Dorsolateral prefrontal cortex (tissue), 118 donors: Measurements from ENCODE around the gene CIB1. TPM values are rescaled to one million over a fixed set of nuclear protein-coding genes. Genes with fewer than 3 reads are reported as not detected.

Experiments used
- total RNA-seq, 120 experiments: library from RNA; stranded (reverse); gene quantifications; one replicate each; pipeline versions ENCODE4 v1.2.3 to v1.2.4, GENCODE V29; 2022

Gene CIB1
- total RNA-seq, 120 experiments from 2014 or later: 22.2 to 60.6 (median 33.3) TPM

Other genes with a start within 250 kb of the CIB1 start
- 10 to 100 TPM in 119 of 120 experiments, 1 to 10 TPM in 1; 8.5 to 30.1 (median 17.2) TPM for gene ZNF710, start 232.6 kb downstream of the CIB1 start, total RNA-seq
- gene IDH2, start 131.5 kb downstream of the CIB1 start, total RNA-seq: 100 to 1,000 TPM in 64 of 120 experiments, 10 to 100 TPM in 56; 40.2 to 175 (median 102) TPM
- 100 to 1,000 TPM in 10 of 120 experiments, 10 to 100 TPM in 110; 21.9 to 147 (median 66.9) TPM for gene SEMA4B, start 32.6 kb downstream of the CIB1 start, total RNA-seq
- gene GDPGP1, start 268 bp upstream of the CIB1 start, total RNA-seq: 10 to 100 TPM in 109 of 120 experiments, 1 to 10 TPM in 11; 7.3 to 21.9 (median 14.1) TPM
- gene TTLL13, start 15.6 kb upstream of the CIB1 start, total RNA-seq: 1 to 10 TPM in 56 of 120 experiments, under 1 TPM in 51, not detected in 13; 0.14 to 3.2 (median 1.1) TPM
- 100 to 1,000 TPM; 106 to 361 (median 278) TPM for gene NGRN, start 31.7 kb upstream of the CIB1 start, total RNA-seq
- gene ZNF774, start 118.3 kb upstream of the CIB1 start, total RNA-seq: 10 to 100 TPM; 10.6 to 38.4 (median 20.8) TPM
- gene IQGAP1, start 154.3 kb upstream of the CIB1 start, total RNA-seq: 100 to 1,000 TPM in 44 of 120 experiments, 10 to 100 TPM in 76; 41.1 to 286 (median 89.8) TPM